ENCODE measurements around the gene PAK6.

PAK6 gene

GRCh38 chr15:40217166-40217824, 21.6 kb upstream of the PAK6 start:
- peak; percentile 80 to 93 (median 87) for DNase-seq

GRCh38 chr15:40219801-40220200, 19.1 kb upstream of the PAK6 start:
- no peaks in the 10 kb centered on the region for H3K27me3 ChIP-seq (replicated peaks in 2 of 5; ENCODE audit: control insufficient read depth in 4 of 5, insufficient read depth in 5 of 5, low read length in 4 of 5)
- no peak overlapping the region for H3K4me3 ChIP-seq (ENCODE audit: control insufficient read depth in 1 of 7, extremely low read depth in 1 of 7, insufficient read depth in 4 of 7, low read depth in 2 of 7, low read length in 6 of 7)
- no peaks in the 10 kb centered on the region for H3K4me1 ChIP-seq (ENCODE audit: control extremely low read depth in 1 of 4, control insufficient read depth in 4 of 4, insufficient read depth in 4 of 4, low read length in 3 of 4)
- WGBS (ENCODE audit: insufficient coverage), result 100% methylated on average over 1 of the region's 1 CpG
- no peak overlapping the region for H3K27ac ChIP-seq (ENCODE audit: insufficient read depth in 1 of 2, low read depth in 1 of 2, low read length in 2 of 2, poor library complexity in 1 of 2, severe bottlenecking in 2 of 2)
- POLR2A ChIA-PET, result interaction anchor here (0.5 kb wide), 2 partner anchors 15 to 183 kb away, joined by 3 read pairs; no protein-coding TSS in a partner anchor
- H3K36me3 ChIP-seq (ENCODE audit: control insufficient read depth in 4 of 4, insufficient read depth in 4 of 4, low read length in 3 of 4), result peaks cover 19 to 56% (median 27%) of the 10 kb centered on the region in 4 experiments
- DNase-seq, result no peak
- no peaks in the 10 kb centered on the region for H3K9me3 ChIP-seq (ENCODE audit: control extremely low read depth in 1 of 5, control insufficient read depth in 4 of 5, insufficient read depth in 2 of 5, low read depth in 1 of 5, low read length in 4 of 5)
- CTCF ChIA-PET, result interaction anchor here (0.8 to 10.3 kb wide), 5 partner anchors 15 to 179 kb away, joined by 3 to 310 read pairs (median 6); no protein-coding TSS in a partner anchor

More at GRCh38 chr15:40217166-40217824, 21.6 kb upstream of the PAK6 start:
- Histone ChIP-seq H3K4me1 (ENCODE audit: control extremely low read depth in 1 of 4, control insufficient read depth in 4 of 4, insufficient read depth in 4 of 4, low read length in 3 of 4) (no peaks in the 10 kb centered on the region), H3K27me3 (replicated peaks in 2 of 5; ENCODE audit: control insufficient read depth in 4 of 5, insufficient read depth in 5 of 5, low read length in 4 of 5) (no peaks in the 10 kb centered on the region), H3K4me3 (ENCODE audit: control insufficient read depth in 1 of 7, extremely low read depth in 1 of 7, insufficient read depth in 4 of 7, low read depth in 2 of 7, low read length in 6 of 7) (no peak overlapping the region), H3K36me3 (ENCODE audit: control insufficient read depth in 4 of 4, insufficient read depth in 4 of 4, low read length in 3 of 4) (peaks cover 17 to 60% (median 35%) of the 10 kb centered on the region in 4 experiments), H3K9me3 (ENCODE audit: control extremely low read depth in 1 of 5, control insufficient read depth in 4 of 5, insufficient read depth in 2 of 5, low read depth in 1 of 5, low read length in 4 of 5) (no peaks in the 10 kb centered on the region), H3K27ac (ENCODE audit: insufficient read depth in 1 of 2, low read depth in 1 of 2, low read length in 2 of 2, poor library complexity in 1 of 2, severe bottlenecking in 2 of 2) (no peak overlapping the region)
- WGBS (ENCODE audit: insufficient coverage), result 89% methylated on average over 1 of the region's 6 CpGs
- CTCF ChIA-PET, result interaction anchor here (0.7 to 10.3 kb wide), 36 partner anchors 9 to 205 kb away, joined by 3 to 310 read pairs (median 6); partner anchors contain the start of genes PAK6, PLCB2 and SRP14
- POLR2A ChIA-PET, result interaction anchor here (0.7 kb wide), 1 partner anchor 30 kb away, joined by 3 read pairs; no protein-coding TSS in a partner anchor

- DNase-seq, result no peak
- POLR2A ChIA-PET, result no interaction called here
- H3K9me3 ChIP-seq (ENCODE audit: control extremely low read depth in 1 of 5, control insufficient read depth in 4 of 5, insufficient read depth in 2 of 5, low read depth in 1 of 5, low read length in 4 of 5), result no peaks in the 10 kb centered on the region
- H3K27me3 ChIP-seq (replicated peaks in 2 of 5; ENCODE audit: control insufficient read depth in 4 of 5, insufficient read depth in 5 of 5, low read length in 4 of 5), result no peaks in the 10 kb centered on the region
- H3K36me3 ChIP-seq (ENCODE audit: control insufficient read depth in 4 of 4, insufficient read depth in 4 of 4, low read length in 3 of 4), result peaks cover 21 to 65% (median 29%) of the 10 kb centered on the region in 4 experiments
- CTCF ChIA-PET, result interaction anchor here (1.0 to 10.3 kb wide), 4 partner anchors 10 to 88 kb away, joined by 3 to 310 read pairs (median 4); no protein-coding TSS in a partner anchor
- no peaks in the 10 kb centered on the region for H3K4me1 ChIP-seq (ENCODE audit: control extremely low read depth in 1 of 4, control insufficient read depth in 4 of 4, insufficient read depth in 4 of 4, low read length in 3 of 4)
- 100% methylated on average over 1 of the region's 6 CpGs for WGBS (ENCODE audit: insufficient coverage)
- no peak overlapping the region for H3K4me3 ChIP-seq (ENCODE audit: control insufficient read depth in 1 of 7, extremely low read depth in 1 of 7, insufficient read depth in 4 of 7, low read depth in 2 of 7, low read length in 6 of 7)
- H3K27ac ChIP-seq (ENCODE audit: insufficient read depth in 1 of 2, low read depth in 1 of 2, low read length in 2 of 2, poor library complexity in 1 of 2, severe bottlenecking in 2 of 2), result no peak overlapping the region
Measured at GRCh38 chr15:40222131-40222530, 16.7 kb upstream of the PAK6 start.

- Histone ChIP-seq H3K4me1 (ENCODE audit: control extremely low read depth in 1 of 4, control insufficient read depth in 4 of 4, insufficient read depth in 4 of 4, low read length in 3 of 4) (no peaks in the 10 kb centered on the region), H3K9me3 (ENCODE audit: control extremely low read depth in 1 of 5, control insufficient read depth in 4 of 5, insufficient read depth in 2 of 5, low read depth in 1 of 5, low read length in 4 of 5) (no peaks in the 10 kb centered on the region), H3K36me3 (ENCODE audit: control insufficient read depth in 4 of 4, insufficient read depth in 4 of 4, low read length in 3 of 4) (peaks cover 12 to 61% (median 30%) of the 10 kb centered on the region in 4 experiments), H3K4me3 (ENCODE audit: control insufficient read depth in 1 of 7, extremely low read depth in 1 of 7, insufficient read depth in 4 of 7, low read depth in 2 of 7, low read length in 6 of 7) (no peak overlapping the region), H3K27me3 (replicated peaks in 2 of 5; ENCODE audit: control insufficient read depth in 4 of 5, insufficient read depth in 5 of 5, low read length in 4 of 5) (no peaks in the 10 kb centered on the region), H3K27ac (ENCODE audit: insufficient read depth in 1 of 2, low read depth in 1 of 2, low read length in 2 of 2, poor library complexity in 1 of 2, severe bottlenecking in 2 of 2) (no peak overlapping the region)
- ChIA-PET POLR2A (no interaction called here), CTCF (interaction anchor here (0.8 to 10.9 kb wide), 6 partner anchors 9 to 44 kb away, joined by 3 to 98 read pairs (median 5); partner anchors contain the start of gene PAK6)
- DNase-seq, result no peak
Measured at GRCh38 chr15:40226736-40227135, 12.1 kb upstream of the PAK6 start.

- no peaks in the 10 kb centered on the region for H3K9me3 ChIP-seq (ENCODE audit: control extremely low read depth in 1 of 5, control insufficient read depth in 4 of 5, insufficient read depth in 2 of 5, low read depth in 1 of 5, low read length in 4 of 5)
- H3K4me1 ChIP-seq (ENCODE audit: control extremely low read depth in 1 of 4, control insufficient read depth in 4 of 4, insufficient read depth in 4 of 4, low read length in 3 of 4), result peaks cover 0 to 10% (median 2%) of the 10 kb centered on the region in 4 experiments
- H3K36me3 ChIP-seq (ENCODE audit: control insufficient read depth in 4 of 4, insufficient read depth in 4 of 4, low read length in 3 of 4), result peaks cover 5 to 47% (median 22%) of the 10 kb centered on the region in 4 experiments
- CTCF ChIA-PET, result interaction anchor here (0.6 to 10.9 kb wide), 7 partner anchors 10 to 146 kb away, joined by 3 to 98 read pairs (median 7); partner anchors contain the start of gene PAK6
- POLR2A ChIA-PET, result interaction anchor here (1.6 kb wide), 1 partner anchor 10 kb away, joined by 6 read pairs; the partner anchor contains the start of gene PAK6
- WGBS (ENCODE audit: insufficient coverage), result no CpG with 5 or more reads among the region's 5 CpGs
- H3K27ac ChIP-seq (ENCODE audit: insufficient read depth in 1 of 2, low read depth in 1 of 2, low read length in 2 of 2, poor library complexity in 1 of 2, severe bottlenecking in 2 of 2), result no peak overlapping the region
- H3K27me3 ChIP-seq (replicated peaks in 2 of 5; ENCODE audit: control insufficient read depth in 4 of 5, insufficient read depth in 5 of 5, low read length in 4 of 5), result no peaks in the 10 kb centered on the region
- H3K4me3 ChIP-seq (ENCODE audit: control insufficient read depth in 1 of 7, extremely low read depth in 1 of 7, insufficient read depth in 4 of 7, low read depth in 2 of 7, low read length in 6 of 7), result no peak overlapping the region
- DNase-seq, result no peak
Measured at GRCh38 chr15:40229316-40229715, 9.5 kb upstream of the PAK6 start.

GRCh38 chr15:40229956-40230355, 8.9 kb upstream of the PAK6 start:
- H3K27me3 ChIP-seq (replicated peaks in 2 of 5; ENCODE audit: control insufficient read depth in 4 of 5, insufficient read depth in 5 of 5, low read length in 4 of 5), result no peaks in the 10 kb centered on the region
- WGBS (ENCODE audit: insufficient coverage), result no CpG with 5 or more reads among the region's 1 CpG
- no peak overlapping the region for H3K27ac ChIP-seq (ENCODE audit: insufficient read depth in 1 of 2, low read depth in 1 of 2, low read length in 2 of 2, poor library complexity in 1 of 2, severe bottlenecking in 2 of 2)
- no peaks in the 10 kb centered on the region for H3K9me3 ChIP-seq (ENCODE audit: control extremely low read depth in 1 of 5, control insufficient read depth in 4 of 5, insufficient read depth in 2 of 5, low read depth in 1 of 5, low read length in 4 of 5)
- peaks cover 0 to 16% (median 6%) of the 10 kb centered on the region in 4 experiments for H3K4me1 ChIP-seq (ENCODE audit: control extremely low read depth in 1 of 4, control insufficient read depth in 4 of 4, insufficient read depth in 4 of 4, low read length in 3 of 4)
- ChIA-PET CTCF (interaction anchor here (0.6 to 10.9 kb wide), 8 partner anchors 9 to 145 kb away, joined by 3 to 98 read pairs (median 7); partner anchors contain the start of gene PAK6), POLR2A (interaction anchor here (1.6 kb wide), 1 partner anchor 9 kb away, joined by 6 read pairs; the partner anchor contains the start of gene PAK6)
- DNase-seq, result no peak
- H3K4me3 ChIP-seq (ENCODE audit: control insufficient read depth in 1 of 7, extremely low read depth in 1 of 7, insufficient read depth in 4 of 7, low read depth in 2 of 7, low read length in 6 of 7), result no peak overlapping the region
- peaks cover 2 to 42% (median 20%) of the 10 kb centered on the region in 4 experiments for H3K36me3 ChIP-seq (ENCODE audit: control insufficient read depth in 4 of 4, insufficient read depth in 4 of 4, low read length in 3 of 4)

- POLR2A ChIA-PET, result no interaction called here
- no peak overlapping the region for H3K4me3 ChIP-seq (ENCODE audit: control insufficient read depth in 1 of 7, extremely low read depth in 1 of 7, insufficient read depth in 4 of 7, low read depth in 2 of 7, low read length in 6 of 7)
- DNase-seq, result no peak
- H3K27ac ChIP-seq (ENCODE audit: insufficient read depth in 1 of 2, low read depth in 1 of 2, low read length in 2 of 2, poor library complexity in 1 of 2, severe bottlenecking in 2 of 2), result no peak overlapping the region
- no peaks in the 10 kb centered on the region for H3K9me3 ChIP-seq (ENCODE audit: control extremely low read depth in 1 of 5, control insufficient read depth in 4 of 5, insufficient read depth in 2 of 5, low read depth in 1 of 5, low read length in 4 of 5)
- H3K27me3 ChIP-seq (replicated peaks in 2 of 5; ENCODE audit: control insufficient read depth in 4 of 5, insufficient read depth in 5 of 5, low read length in 4 of 5), result no peaks in the 10 kb centered on the region
- peaks cover 4 to 24% (median 14%) of the 10 kb centered on the region in 4 experiments for H3K4me1 ChIP-seq (ENCODE audit: control extremely low read depth in 1 of 4, control insufficient read depth in 4 of 4, insufficient read depth in 4 of 4, low read length in 3 of 4)
- H3K36me3 ChIP-seq (ENCODE audit: control insufficient read depth in 4 of 4, insufficient read depth in 4 of 4, low read length in 3 of 4), result peaks cover 2 to 25% (median 16%) of the 10 kb centered on the region in 4 experiments
- 92% methylated on average over 7 of the region's 7 CpGs for WGBS (ENCODE audit: insufficient coverage)
- CTCF ChIA-PET, result interaction anchor here (10.9 kb wide), 1 partner anchor 38 kb away, joined by 98 read pairs; no protein-coding TSS in a partner anchor
Measured at GRCh38 chr15:40232625-40233070, 6.2 kb upstream of the PAK6 start.
